Measurements from ENCODE around the gene GALNT18. TPM values are rescaled to one million over a fixed set of nuclear protein-coding genes. Genes with fewer than 3 reads are reported as not detected.

GALNT18 gene
- polyA plus RNA-seq, 1 experiment: 4.1 TPM

DNA sequence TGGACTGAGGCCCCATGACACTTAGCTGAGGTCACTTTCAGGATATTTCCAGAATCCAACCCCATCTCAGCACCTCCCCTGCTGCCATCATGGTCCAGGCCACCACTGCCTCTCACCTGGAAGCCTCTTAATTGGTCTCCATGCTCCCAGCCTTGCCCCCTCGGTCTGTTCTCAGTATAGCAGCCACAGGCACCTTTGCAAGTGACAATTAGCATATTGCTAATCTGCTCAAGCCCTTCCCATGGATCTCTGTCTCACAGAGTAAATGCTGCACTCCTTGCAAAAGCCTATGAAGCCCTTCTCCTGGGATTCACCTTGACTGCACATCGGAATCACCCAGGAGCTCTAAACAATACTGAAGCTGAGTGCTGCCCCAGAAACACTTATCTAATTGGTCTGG is 175.2 kb downstream of the GALNT18 start:
- Histone ChIP-seq H3K4me3 (ENCODE audit: low read depth, low read length) (no peak overlapping the region), H3K27me3 (ENCODE audit: control insufficient read depth, insufficient read depth, low read length) (no peaks in the 10 kb centered on the region), H3K36me3 (ENCODE audit: control insufficient read depth, insufficient read depth, low read length) (no peaks in the 10 kb centered on the region)
- no peak for DNase-seq (ENCODE audit: low read depth)
- ChIA-PET CTCF (no interaction called here), POLR2A (no interaction called here)
- TF ChIP-seq, protein P1, sequence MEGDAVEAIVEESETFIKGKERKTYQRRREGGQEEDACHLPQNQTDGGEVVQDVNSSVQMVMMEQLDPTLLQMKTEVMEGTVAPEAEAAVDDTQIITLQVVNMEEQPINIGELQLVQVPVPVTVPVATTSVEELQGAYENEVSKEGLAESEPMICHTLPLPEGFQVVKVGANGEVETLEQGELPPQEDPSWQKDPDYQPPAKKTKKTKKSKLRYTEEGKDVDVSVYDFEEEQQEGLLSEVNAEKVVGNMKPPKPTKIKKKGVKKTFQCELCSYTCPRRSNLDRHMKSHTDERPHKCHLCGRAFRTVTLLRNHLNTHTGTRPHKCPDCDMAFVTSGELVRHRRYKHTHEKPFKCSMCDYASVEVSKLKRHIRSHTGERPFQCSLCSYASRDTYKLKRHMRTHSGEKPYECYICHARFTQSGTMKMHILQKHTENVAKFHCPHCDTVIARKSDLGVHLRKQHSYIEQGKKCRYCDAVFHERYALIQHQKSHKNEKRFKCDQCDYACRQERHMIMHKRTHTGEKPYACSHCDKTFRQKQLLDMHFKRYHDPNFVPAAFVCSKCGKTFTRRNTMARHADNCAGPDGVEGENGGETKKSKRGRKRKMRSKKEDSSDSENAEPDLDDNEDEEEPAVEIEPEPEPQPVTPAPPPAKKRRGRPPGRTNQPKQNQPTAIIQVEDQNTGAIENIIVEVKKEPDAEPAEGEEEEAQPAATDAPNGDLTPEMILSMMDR (IDR thresholded peaks at IDR 0.05; ENCODE audit: insufficient read depth, low read depth, low read length): no peak

DNA sequence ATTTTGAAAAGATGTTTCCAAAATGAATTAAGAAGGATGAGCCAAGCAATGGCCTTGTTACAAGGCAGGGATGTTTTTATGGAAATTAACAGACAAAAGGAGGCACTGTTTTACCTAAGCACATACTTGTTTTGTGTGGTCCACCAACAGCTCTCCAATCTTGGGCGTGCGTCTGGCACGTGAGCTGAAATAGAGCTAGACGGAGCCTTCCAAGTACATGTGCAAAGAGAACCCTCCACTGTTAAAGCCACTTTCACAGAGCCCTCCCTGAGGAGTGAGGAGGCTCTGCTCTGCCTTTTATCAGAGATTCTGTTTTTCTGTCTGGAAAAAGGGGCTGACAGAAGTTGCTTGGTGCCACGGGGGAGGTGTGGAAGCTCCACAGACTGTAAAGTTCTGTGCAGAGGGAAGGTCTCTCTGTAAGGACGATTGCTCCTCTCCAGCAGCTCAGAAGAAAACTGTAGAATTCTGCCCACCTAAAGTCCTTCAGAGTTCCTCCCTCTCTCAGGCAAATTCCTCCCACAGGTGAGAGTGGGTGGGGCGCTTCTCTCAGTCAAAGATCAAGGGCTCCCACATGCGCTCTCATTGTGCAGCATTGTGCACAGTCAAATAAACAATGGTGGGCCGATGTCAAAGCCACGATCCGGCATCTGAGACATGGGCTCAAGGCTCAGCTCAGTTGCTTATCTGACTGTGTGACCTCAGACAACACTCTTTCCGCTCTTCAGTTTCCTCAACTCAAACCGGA is 176.2 kb downstream of the GALNT18 start:
- no peak for DNase-seq (ENCODE audit: low read depth)
- Histone ChIP-seq H3K36me3 (ENCODE audit: control insufficient read depth, insufficient read depth, low read length) (no peaks in the 10 kb centered on the region), H3K27me3 (ENCODE audit: control insufficient read depth, insufficient read depth, low read length) (no peaks in the 10 kb centered on the region), H3K4me3 (ENCODE audit: low read depth, low read length) (no peak overlapping the region)
- CTCF ChIA-PET: interaction anchor here (0.8 kb wide), 1 partner anchor 10 kb away, joined by 3 read pairs; no protein-coding TSS in a partner anchor
- TF ChIP-seq, protein P1 (IDR thresholded peaks at IDR 0.05; ENCODE audit: insufficient read depth, low read depth, low read length): no peak
- POLR2A ChIA-PET: no interaction called here

- TF ChIP-seq, protein P1 (IDR thresholded peaks at IDR 0.05; ENCODE audit: insufficient read depth, low read depth, low read length): no peak
- CTCF ChIA-PET: no interaction called here
- Histone ChIP-seq H3K4me3 (ENCODE audit: low read depth, low read length) (no peak overlapping the region), H3K27me3 (ENCODE audit: control insufficient read depth, insufficient read depth, low read length) (no peaks in the 10 kb centered on the region), H3K36me3 (ENCODE audit: control insufficient read depth, insufficient read depth, low read length) (no peaks in the 10 kb centered on the region)
- DNase-seq (ENCODE audit: low read depth): no peak
- POLR2A ChIA-PET: no interaction called here
These were observed 177.0 kb downstream of the GALNT18 start for GRCh38 chr11:11444804-11445131.

DNA sequence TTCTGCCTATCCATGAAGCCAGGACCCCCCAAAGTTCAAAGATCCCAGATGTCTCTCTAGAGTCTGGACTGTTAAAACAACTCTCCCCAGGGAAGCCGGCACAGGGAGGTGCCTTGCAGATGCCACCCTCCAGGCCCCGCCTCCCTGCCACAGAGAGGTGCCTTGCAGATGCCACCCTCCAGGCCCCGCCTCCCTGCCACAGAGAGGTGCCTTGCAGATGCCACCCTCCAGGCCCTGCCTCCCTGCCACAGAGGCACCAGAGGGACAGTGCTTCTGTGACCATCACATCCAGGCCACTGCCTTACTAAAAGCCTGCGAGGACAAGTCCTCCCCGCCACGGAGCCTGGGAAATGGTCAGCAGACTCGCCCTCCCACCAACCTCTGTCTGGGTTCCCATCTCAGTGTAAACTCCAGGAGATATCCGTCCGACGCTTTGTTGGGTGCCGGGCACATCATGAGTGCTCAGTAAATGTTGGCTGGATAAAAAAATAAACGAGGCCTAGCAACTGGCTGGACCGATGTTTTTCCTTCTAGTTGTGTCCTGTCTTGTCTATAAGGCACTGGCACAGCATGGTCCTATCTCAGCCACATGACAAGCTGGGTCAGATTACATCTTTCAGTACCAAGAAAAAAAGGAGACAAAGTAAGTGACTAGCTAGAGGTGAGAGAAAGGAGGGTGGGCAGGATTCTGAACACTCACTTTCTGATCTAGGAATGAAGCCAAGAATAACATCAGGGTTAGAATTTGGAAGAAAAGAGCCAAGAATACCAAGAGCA is 177.6 kb downstream of the GALNT18 start:
- TF ChIP-seq, protein P1 (IDR thresholded peaks at IDR 0.05; ENCODE audit: insufficient read depth, low read depth, low read length): no peak
- no peak overlapping the region for H3K4me3 ChIP-seq (ENCODE audit: low read depth, low read length)
- POLR2A ChIA-PET: no interaction called here
- no peak for DNase-seq (ENCODE audit: low read depth)
- no peaks in the 10 kb centered on the region for H3K27me3 ChIP-seq (ENCODE audit: control insufficient read depth, insufficient read depth, low read length)
- H3K36me3 ChIP-seq (ENCODE audit: control insufficient read depth, insufficient read depth, low read length): no peaks in the 10 kb centered on the region
- CTCF ChIA-PET: no interaction called here

DNA sequence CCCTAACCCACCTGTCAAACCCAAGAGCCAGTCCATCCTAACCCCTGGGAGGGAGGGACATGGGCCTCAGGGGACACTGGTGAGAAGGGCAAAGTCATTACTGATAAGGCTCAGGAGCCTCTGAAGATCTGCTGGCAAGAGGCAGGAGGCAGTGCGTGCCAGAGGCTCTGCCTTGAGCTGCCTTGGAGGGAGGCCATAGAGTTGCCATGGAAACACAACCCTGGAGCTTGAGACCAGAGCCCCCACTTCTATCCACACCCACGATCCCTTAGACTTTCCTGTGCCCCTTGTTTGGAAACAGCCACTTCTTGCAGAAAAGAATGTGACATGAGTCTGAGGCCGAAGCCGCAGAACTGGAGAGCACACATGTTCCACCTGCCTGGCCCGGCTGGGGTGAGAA is 179.0 kb downstream of the GALNT18 start:
- no peak overlapping the region for H3K4me3 ChIP-seq (ENCODE audit: low read depth, low read length)
- no peaks in the 10 kb centered on the region for H3K36me3 ChIP-seq (ENCODE audit: control insufficient read depth, insufficient read depth, low read length)
- ChIA-PET CTCF (no interaction called here), POLR2A (no interaction called here)
- DNase-seq (ENCODE audit: low read depth): no peak
- no peaks in the 10 kb centered on the region for H3K27me3 ChIP-seq (ENCODE audit: control insufficient read depth, insufficient read depth, low read length)
- TF ChIP-seq, protein P1 (IDR thresholded peaks at IDR 0.05; ENCODE audit: insufficient read depth, low read depth, low read length): no peak
